Large intestine (tissue), 3 donors: ENCODE results near the gene EBLN1. TPM values are rescaled to one million over a fixed set of nuclear protein-coding genes. Genes with fewer than 3 reads are reported as not detected.
A peak's percentile ranks its signal among the peaks of the same experiment; 100 is the strongest.

Experiments
- DNase-seq, 2 donors: peaks; one replicate each; pipeline versions ENCODE4 v3.0.0 to v3.0.0-alpha.2; 2013
- H3K27ac ChIP-seq: one replicate; pipeline ENCODE4 v1.5.1; 2013; ENCODE audit warnings: low read length
- H3K27me3 ChIP-seq: 2 replicates; pipeline ENCODE4 v1.6.1; 2013; ENCODE audit warnings: low read length; ENCODE audit not compliant: control insufficient read depth, insufficient read depth
- H3K36me3 ChIP-seq: 2 replicates; pipeline ENCODE4 v1.6.1; 2013; ENCODE audit warnings: low read length; ENCODE audit not compliant: control insufficient read depth, insufficient read depth
- H3K4me1 ChIP-seq: one replicate; pipeline ENCODE4 v1.6.1; 2013; ENCODE audit warnings: low read length; ENCODE audit not compliant: control insufficient read depth, insufficient read depth
- H3K4me3 ChIP-seq: one replicate; pipeline ENCODE4 v1.5.1; 2013; ENCODE audit warnings: low read length
- H3K9me3 ChIP-seq: one replicate; pipeline ENCODE4 v1.6.1; 2013; ENCODE audit warnings: mild to moderate bottlenecking, low read depth, low read length, moderate library complexity; ENCODE audit not compliant: control insufficient read depth
- WGBS: methylation state at CpG from one replicate; pipeline ENCODE4 v1.1.5; 2013; ENCODE audit warnings: low lambda C conversion rate; ENCODE audit not compliant: insufficient coverage; 5-methylcytosine and 5-hydroxymethylcytosine counted together
- polyA plus RNA-seq: library from polyadenylated mRNA; unstranded; fragments of 120-200 nt; gene quantifications from one replicate; pipeline ENCODE4 v1.2.1, GENCODE V29; 2013

EBLN1 gene
- polyA plus RNA-seq, 1 donor, result not detected

- H3K27ac ChIP-seq, result peak overlapping the region; percentile 86
- H3K27me3 ChIP-seq, result peaks cover 49% of the 10 kb centered on the region
- H3K4me3 ChIP-seq, result peak overlapping the region; percentile 52
- peak in 1 of 2 donors; percentile 15 for DNase-seq
- H3K9me3 ChIP-seq, result peaks cover 10% of the 10 kb centered on the region
- H3K36me3 ChIP-seq, result no peaks in the 10 kb centered on the region
- WGBS, result 14% methylated on average over 5 of the region's 13 CpGs
- no peaks in the 10 kb centered on the region for H3K4me1 ChIP-seq
These were observed 33.3 kb upstream of the EBLN1 start for GRCh38 chr10:22250897-22251660.

- Histone ChIP-seq H3K27me3 (peaks cover 37% of the 10 kb centered on the region), H3K4me1 (no peaks in the 10 kb centered on the region), H3K9me3 (peaks cover 4% of the 10 kb centered on the region), H3K4me3 (no peak overlapping the region), H3K36me3 (no peaks in the 10 kb centered on the region), H3K27ac (no peak overlapping the region)
- no CpG with 5 or more reads among the region's 2 CpGs for WGBS
- no peak for DNase-seq
These were observed 29.8 kb upstream of the EBLN1 start for GRCh38 chr10:22247636-22248035.

- no peaks in the 10 kb centered on the region for H3K4me1 ChIP-seq
- H3K27ac ChIP-seq, result no peak overlapping the region
- H3K36me3 ChIP-seq, result no peaks in the 10 kb centered on the region
- DNase-seq, result no peak
- no peak overlapping the region for H3K4me3 ChIP-seq
- H3K27me3 ChIP-seq, result peaks cover 30% of the 10 kb centered on the region
- WGBS, result 100% methylated on average over 1 of the region's 3 CpGs
- peaks cover 3% of the 10 kb centered on the region for H3K9me3 ChIP-seq
These were observed 29.0 kb upstream of the EBLN1 start for GRCh38 chr10:22246680-22247391.

- Histone ChIP-seq H3K36me3 (no peaks in the 10 kb centered on the region), H3K27ac (no peak overlapping the region), H3K9me3 (no peaks in the 10 kb centered on the region), H3K4me3 (no peak overlapping the region), H3K27me3 (peaks cover 19% of the 10 kb centered on the region), H3K4me1 (no peaks in the 10 kb centered on the region)
- no peak for DNase-seq
- 80% methylated on average over 1 of the region's 2 CpGs for WGBS
These were observed 27.8 kb upstream of the EBLN1 start for GRCh38 chr10:22245567-22245966.

DNA sequence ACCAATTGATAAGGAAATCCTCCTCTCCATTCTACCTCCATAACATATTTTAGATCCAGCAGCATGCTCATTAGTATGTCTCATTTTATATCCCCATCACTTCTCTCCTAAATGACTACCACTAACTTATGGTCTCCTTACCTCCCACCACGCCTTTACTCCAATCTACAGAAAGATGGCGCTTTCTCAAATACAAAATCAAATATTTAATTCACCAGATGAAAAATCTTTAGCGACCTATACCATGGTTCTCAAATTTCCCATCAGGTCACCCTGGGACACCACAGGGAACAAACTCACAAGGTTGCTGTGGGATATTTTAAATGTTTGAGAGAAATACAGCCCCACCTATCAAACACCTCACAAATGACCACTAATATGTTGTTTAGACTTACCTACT, 27.0 kb upstream of the EBLN1 start:
- Histone ChIP-seq H3K36me3 (no peaks in the 10 kb centered on the region), H3K4me3 (no peak overlapping the region), H3K27me3 (peaks cover 19% of the 10 kb centered on the region), H3K27ac (no peak overlapping the region), H3K9me3 (no peaks in the 10 kb centered on the region), H3K4me1 (no peaks in the 10 kb centered on the region)
- 100% methylated on average over 1 of the region's 3 CpGs for WGBS
- DNase-seq, result no peak

GRCh38 chr10:22244001-22244400, 26.2 kb upstream of the EBLN1 start:
- H3K36me3 ChIP-seq, result no peaks in the 10 kb centered on the region
- no peaks in the 10 kb centered on the region for H3K9me3 ChIP-seq
- H3K27ac ChIP-seq, result no peak overlapping the region
- peaks cover 21% of the 10 kb centered on the region for H3K27me3 ChIP-seq
- no peak for DNase-seq
- whole genome bisulfite sequencing, result no CpG with 5 or more reads among the region's 4 CpGs
- H3K4me3 ChIP-seq, result no peak overlapping the region
- H3K4me1 ChIP-seq, result no peaks in the 10 kb centered on the region

DNA sequence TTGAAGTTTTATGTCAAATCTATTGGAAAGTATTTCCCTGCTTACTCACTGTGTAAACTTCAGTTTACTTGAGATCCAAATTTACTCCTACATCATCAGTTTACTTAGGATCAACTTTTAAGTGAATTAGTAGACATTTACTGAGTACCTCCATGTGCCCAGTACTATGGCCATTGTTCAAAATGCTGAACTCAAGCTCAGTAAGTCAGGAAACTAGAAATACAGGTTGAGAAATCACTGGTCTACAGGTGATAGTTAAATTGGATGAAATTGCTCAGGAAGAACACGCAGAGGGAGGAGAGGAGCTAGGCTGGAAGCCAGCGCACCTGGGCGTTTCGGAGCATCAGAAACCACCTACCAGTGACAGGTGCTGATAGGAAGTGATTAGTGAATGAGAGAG, 25.5 kb upstream of the EBLN1 start:
- H3K36me3 ChIP-seq, result no peaks in the 10 kb centered on the region
- no peak overlapping the region for H3K27ac ChIP-seq
- H3K9me3 ChIP-seq, result no peaks in the 10 kb centered on the region
- H3K4me1 ChIP-seq, result no peaks in the 10 kb centered on the region
- no peak overlapping the region for H3K4me3 ChIP-seq
- no CpG with 5 or more reads among the region's 4 CpGs for WGBS
- no peak for DNase-seq
- peaks cover 17% of the 10 kb centered on the region for H3K27me3 ChIP-seq

GRCh38 chr10:22231260-22231659, 13.4 kb upstream of the EBLN1 start:
- 80% methylated on average over 1 of the region's 1 CpG for WGBS
- DNase-seq, result no peak
- Histone ChIP-seq H3K27ac (no peak overlapping the region), H3K36me3 (no peaks in the 10 kb centered on the region), H3K27me3 (peaks cover 9% of the 10 kb centered on the region), H3K4me3 (no peak overlapping the region), H3K4me1 (no peaks in the 10 kb centered on the region), H3K9me3 (no peaks in the 10 kb centered on the region)

DNA sequence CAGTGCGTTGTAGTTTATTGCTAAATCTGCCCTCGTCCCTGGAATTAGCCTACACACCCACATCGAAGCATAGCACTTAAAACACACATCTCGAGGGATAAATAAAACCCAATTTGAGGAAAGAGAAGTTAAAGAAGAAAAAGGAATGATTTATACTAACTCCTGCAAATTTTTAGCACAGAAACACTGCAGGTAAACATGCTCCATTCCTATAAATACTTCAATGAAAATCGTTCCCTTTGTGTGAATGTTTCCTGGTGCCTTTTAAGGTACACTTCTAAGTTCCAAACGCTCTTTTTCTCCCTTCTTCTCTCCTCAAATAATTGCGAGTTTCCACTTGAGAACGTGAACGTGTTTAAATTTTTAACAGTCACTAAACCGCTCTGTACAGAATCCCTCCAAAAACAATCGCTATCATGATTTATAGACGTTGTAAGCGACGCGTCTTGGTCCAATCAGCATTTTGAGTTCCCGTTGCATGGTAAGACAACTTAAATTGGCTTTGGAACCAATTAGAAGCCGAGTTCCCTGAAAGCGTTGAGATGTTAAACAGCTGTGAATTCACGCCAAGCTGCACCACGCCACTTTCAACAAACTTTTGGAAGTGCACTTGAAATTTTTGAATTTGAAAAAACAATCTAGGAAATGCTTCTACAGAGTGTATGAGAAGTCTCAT, 12.5 kb upstream of the EBLN1 start:
- Histone ChIP-seq H3K27me3 (peaks cover 9% of the 10 kb centered on the region), H3K4me1 (no peaks in the 10 kb centered on the region), H3K9me3 (no peaks in the 10 kb centered on the region), H3K4me3 (peak overlapping the region; percentile 77), H3K36me3 (no peaks in the 10 kb centered on the region), H3K27ac (no peak overlapping the region)
- peak; percentile 12 to 47 for DNase-seq
- WGBS, result 0% methylated on average over 7 of the region's 20 CpGs

DNA sequence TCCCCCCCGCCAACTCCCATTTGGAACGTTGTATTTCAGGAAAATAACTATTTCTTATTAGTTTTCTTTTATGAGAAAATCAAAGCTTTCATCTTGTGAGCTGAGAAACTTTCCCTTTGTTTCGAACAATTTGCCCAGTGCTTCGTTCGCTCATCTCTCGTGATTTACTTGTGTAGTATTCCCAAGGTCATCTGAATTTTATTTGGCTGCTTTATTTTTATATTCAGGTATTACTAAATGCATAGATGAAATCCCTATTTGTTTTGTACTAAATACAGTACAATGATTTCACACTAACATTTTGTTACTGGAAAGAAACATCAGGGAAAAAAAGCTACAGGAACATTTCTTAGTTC, 12.0 kb upstream of the EBLN1 start:
- DNase-seq, result no peak
- Histone ChIP-seq H3K4me1 (no peaks in the 10 kb centered on the region), H3K27me3 (peaks cover 9% of the 10 kb centered on the region), H3K36me3 (no peaks in the 10 kb centered on the region), H3K9me3 (no peaks in the 10 kb centered on the region), H3K4me3 (peak overlapping the region; percentile 77), H3K27ac (peak overlapping the region; percentile 89)
- WGBS, result 0% methylated on average over 4 of the region's 6 CpGs
